HK-2 (cell line): ENCODE measurements around the gene TUBB2A.
"Not testable (repeated sequence)": the region's sequence is repeated elsewhere in the genome, so short reads cannot be mapped to it uniquely, and the experiment has no call there.

ENCODE experiments used
- DNase-seq: peaks from one replicate; pipeline ENCODE4 v3.0.0-alpha.2; 2018; ENCODE audit not compliant: unreplicated experiment

TUBB2A gene

GRCh38 chr6:3157131-3157933 lies at the start of gene TUBB2A:
TUBB2A (minus strand) TSS chr6:3157544; CDS start chr6:3157463, 81 bp downstream.
- DNase-seq, result peak; percentile 86

DNA sequence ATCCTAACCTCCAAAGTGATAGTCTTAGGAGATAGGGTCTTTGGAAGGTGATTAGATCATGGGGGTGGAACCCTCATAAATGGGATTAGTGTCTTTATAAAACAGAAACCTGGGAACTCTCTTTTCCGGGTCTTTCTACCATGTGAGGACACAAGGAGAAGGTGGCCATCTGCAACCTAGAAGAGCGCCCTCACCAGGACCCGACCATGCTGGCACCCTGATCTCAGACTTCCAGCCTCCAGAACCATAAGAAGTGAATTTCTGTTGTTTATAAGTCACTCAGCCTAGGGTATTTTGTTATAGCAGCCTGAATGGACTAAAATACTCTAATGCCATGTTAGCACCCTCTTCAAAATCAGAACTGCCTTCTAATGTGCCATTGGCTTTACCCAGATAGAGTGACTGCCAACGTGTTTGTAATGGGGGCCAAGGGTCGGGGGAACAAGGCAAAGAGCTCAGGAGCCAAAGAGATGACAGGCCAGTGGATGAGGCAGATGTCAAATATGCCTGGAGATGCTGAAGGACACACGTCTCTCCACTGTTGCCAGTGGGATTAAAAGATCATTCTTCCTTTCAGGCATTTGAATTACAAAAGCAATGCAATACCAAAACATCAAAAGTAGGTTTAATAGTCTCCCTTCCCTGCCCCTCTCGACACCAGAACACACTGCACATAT lies 49.1 kb upstream of the TUBB2A start:
- DNase-seq, result no peak

- no peak for DNase-seq
These were observed 48.6 kb upstream of the TUBB2A start for GRCh38 chr6:3205913-3206312.

DNA sequence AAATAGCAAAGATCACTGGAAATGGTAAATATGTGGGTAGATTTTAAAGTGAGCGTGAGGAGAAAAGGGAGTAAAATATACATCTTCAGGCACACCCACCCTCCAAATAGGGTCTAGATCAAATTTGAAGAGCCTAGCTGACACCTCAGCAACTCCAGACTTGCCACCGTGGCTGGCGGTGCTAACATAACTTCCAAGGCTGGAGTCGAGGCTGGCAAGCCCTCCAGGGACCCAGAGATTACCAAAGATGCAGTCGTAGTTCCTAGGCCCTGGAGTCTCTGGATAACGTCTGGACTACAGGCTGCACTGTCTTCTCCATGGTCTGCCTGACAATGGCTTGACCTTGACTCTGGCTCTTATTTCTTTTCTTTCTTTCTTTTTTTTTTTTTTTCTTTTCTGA lies 47.6 kb upstream of the TUBB2A start:
- no peak for DNase-seq

DNA sequence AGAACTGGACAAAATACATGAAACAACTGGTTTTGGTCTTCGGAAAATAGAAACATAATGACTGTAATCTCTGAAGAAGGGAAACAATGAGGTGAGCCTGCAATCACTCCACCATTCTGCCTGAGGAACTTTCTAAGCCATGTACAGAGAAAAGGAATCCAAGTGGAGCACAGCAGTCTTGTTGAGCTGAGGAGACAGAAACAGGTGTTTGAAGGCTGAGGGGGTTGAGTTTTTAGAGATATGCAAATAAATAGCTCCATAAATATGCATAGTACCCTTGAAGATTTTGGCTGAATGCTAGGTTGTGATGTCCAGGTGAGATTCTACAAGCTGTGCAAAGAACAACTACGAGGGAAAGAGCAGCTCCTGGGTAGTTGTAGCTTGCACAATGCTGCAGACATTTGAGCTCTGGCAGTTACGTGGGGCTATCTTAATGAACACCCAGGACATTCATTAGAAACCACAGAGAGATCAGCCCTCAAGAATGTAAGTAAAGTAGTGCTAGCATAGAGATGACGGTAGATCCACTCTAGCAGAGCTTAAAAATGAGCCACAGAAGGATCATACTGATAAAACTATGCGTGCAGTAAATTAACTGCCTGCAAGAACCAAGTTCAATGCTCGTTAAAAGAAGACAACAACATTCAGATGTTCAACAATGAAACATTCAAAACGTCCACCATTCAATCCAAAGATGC lies 45.8 kb upstream of the TUBB2A start:
- no peak for DNase-seq

DNA sequence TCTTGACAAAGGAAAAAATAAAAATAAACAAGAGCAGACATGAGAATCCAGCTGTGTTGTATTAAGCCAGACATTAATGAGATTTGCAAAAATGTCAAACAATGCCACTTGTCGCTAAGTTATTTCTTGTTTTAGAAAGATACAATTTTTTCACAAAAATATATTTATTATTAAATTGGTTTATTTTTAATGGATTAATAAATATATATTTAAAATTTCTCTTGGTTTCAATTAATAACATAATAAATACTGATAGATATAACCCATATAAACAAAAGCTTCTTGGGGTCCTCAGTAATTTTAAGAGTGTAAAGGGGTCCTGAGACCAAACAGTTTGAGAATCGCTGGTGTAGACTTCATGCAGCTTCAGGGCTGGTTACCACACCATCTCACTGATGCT lies 44.0 kb upstream of the TUBB2A start:
- no peak for DNase-seq

DNA sequence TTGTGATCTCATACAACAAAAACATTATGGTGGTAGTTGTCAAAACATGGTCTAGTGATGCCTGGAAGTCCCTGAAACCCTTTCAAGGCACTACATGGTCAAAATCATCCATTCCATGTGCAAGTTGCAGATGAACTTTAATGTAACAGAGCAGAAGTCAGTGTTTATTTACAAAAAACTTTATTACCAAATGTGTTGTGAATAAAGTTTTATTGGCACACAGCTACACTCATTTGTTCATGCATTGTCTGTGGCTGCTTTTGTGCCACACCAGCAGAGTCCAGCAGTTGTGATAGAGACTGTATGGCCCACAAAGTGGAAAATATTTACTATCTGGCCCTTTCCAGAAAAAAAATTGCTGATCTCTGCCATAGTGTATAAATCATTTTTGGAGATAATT lies 43.3 kb upstream of the TUBB2A start:
- no peak for DNase-seq

- no peak for DNase-seq
These were observed 42.0 kb upstream of the TUBB2A start for GRCh38 chr6:3199382-3199781.

- DNase-seq, result not testable (repeated sequence)
These were observed 40.4 kb upstream of the TUBB2A start for GRCh38 chr6:3197734-3198133.

GRCh38 chr6:3196770-3197169 lies 39.4 kb upstream of the TUBB2A start:
- DNase-seq, result no peak

DNA sequence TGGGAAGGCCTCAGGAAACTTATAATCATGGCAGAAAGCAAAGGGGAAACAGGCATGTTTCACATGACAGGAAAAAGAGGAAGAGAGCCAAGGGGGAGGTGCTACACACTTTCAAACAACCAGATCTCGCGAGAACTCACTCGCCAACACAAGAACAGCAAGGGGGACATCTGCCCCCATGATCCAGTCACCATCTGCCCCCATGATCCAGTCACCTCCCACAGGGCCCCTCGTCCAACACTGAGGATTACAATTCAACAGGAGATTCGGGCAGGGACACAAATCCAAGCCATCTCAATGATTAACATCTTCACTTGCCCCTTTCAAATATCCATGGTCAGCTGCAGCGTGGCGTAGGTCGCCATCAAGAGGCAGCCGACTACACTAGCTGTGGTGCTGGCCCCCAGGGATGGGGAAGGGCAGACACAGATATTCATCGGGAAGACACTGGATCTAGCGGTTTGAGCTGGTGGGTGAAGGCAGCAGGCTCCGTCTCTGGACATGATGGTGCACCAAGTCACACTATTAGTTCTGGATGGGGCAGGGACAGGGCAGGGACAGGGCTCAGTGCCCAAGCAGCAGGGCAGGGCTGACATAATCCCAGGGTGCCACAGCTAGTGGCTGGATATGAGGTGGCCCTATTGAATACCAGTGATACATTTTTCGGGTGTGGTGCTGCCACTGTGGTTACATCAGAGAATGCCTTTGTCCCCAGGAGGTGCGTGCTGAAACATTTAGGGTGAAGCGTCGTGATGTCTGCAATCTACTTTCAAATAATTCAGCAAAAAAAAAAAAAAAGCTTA lies 38.6 kb upstream of the TUBB2A start:
- no peak for DNase-seq

DNA sequence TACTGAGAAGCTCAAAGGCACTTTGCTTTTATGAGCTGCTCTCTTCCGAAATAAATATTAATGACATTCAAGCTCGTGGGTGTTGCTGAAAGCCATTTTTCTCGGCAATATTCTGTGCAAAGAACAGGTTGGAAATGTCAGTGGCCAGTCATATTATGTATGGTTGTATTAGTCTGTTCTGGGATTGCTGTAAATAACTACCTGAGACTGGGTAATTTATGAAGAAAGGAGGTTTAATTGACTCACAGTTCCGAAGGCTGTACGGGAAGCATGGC lies 38.0 kb upstream of the TUBB2A start:
- DNase-seq, result no peak

DNA sequence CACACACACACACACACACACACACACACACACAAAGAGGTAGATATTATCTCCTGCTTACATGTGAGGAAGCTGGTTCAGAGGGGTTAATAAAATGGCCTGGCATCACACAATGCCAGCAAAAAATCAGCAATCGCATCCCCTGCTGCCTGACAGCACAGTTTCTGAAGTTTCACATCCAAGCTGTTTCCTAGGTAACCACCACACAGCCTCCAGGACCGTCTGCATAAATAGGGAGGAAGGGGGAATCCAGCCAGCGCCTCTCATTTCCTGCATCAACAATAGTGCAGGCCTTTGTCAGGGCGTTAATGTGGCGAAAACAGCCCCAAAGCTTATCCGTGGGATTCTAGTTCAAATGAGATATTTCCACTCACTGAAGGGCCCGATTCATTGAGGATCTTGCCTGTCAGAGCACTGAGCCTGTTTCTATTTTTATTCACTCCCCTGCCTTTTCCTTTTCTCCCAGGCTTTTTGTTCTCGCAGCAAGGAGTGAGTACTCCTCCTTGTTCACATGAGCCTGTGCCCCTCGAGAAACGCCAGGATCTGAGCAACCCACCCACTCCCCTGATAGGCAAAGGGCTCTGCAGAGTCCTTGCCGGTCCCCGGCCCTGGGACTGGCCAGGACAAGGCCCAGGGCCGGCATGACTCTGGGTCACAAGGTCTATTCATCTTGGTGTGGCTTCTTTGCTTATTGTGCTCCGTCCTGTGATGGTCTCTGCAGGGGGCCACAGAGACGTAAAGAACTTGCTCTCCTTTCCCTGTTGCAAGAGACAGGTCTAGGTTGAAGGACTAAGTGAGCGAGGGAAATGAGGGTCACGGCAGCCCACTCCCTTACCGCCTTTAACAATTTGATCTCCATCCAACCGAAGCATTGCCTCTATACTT lies 37.4 kb upstream of the TUBB2A start:
- no peak for DNase-seq

DNA sequence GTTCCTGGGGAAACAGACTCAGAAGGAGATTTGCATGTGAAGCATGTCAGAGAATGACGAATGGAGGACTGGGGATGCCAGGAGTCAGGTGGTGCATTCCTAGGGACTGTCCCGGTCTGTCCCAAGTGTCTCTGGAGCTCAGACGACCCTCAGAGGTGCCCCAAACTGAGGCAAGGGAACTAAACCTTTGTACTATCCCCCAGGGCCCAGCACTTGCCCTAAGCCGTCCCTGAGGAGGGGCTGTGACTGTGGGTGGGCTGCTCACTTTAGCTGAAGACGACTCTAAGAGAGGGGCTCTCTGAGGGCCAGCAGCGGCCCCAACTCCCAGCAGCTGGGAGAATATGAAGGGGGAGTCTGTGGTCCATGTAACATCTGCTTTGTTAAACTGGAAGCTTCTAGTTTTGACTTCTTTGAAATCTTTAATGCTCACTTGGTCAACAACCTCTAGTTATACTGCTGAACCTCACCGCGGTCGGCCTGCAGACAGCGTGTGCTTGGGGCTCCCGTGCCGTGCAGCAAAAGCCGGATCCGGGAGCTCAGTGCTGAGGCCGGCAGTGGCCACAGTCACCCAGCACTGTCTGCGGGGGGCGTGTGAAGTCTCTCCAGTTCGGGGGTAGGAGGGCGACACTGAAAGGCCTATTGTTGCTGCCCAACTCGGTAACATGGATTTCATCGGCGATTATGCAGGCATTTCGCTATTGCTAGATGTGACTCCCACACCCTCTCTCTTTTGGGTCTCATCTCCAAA lies 35.9 kb upstream of the TUBB2A start:
- no peak for DNase-seq

- no peak for DNase-seq
These were observed 33.4 kb upstream of the TUBB2A start for GRCh38 chr6:3190779-3191178.

DNA sequence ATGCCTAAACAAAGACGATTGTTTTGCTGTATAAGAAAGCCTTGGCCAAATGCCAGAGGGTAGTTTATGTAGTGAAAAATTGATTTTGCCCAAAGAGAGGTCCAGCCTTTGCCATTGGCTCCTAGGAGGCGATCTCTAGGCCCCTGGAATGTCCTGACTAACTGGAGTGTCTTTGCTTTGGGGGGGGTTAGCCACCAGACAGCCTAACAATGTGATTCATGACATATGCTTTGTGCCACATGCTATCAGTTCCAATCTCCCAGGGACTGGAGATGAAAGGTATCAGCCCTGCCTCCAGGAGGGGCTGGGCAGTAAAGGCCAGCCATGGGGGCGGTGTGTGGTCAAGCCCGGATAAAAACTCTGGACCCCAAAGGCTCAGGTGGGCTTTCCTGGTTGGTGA lies 32.7 kb upstream of the TUBB2A start:
- DNase-seq, result no peak

DNA sequence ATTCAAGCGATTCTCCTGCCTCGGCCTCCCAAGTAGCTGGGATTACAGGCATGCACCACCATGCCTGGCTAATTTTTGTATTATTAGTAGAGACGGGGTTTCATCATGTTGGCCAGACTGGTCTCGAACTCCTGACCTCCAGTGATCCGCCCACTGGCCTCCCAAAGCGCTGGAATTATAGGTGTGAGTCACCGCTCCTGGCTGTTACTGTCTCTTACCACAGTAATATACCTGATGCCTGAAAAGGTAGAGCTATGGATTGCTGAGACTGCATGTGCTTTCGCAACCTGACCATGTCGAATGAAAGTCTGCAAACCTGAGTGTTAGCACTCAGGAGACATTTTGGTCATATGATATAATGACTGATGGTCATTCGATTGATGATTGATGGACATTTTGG lies 31.8 kb upstream of the TUBB2A start:
- DNase-seq, result not testable (repeated sequence)

- DNase-seq, result no peak
These were observed 30.9 kb upstream of the TUBB2A start for GRCh38 chr6:3188262-3188661.

- DNase-seq, result no peak
These were observed 29.6 kb upstream of the TUBB2A start for GRCh38 chr6:3186974-3187382.

- DNase-seq, result no peak
These were observed 25.7 kb upstream of the TUBB2A start for GRCh38 chr6:3183066-3183465.
